ENCODE measurements around the gene FRMD5.

The FRMD5 gene

GRCh38 chr15:44087578-44088465 lies 107.2 kb downstream of the FRMD5 start:
- H3K4me3 Mint-ChIP-seq = no peak overlapping the region
- DNase-seq (ENCODE audit: low spot score in 2 of 2) = no peak
- H3K27ac Mint-ChIP-seq = no peak overlapping the region
- no peaks in the 10 kb centered on the region for H3K36me3 Mint-ChIP-seq
- H3K9me3 Mint-ChIP-seq = no peaks in the 10 kb centered on the region
- no peaks in the 10 kb centered on the region for H3K4me1 Mint-ChIP-seq
- no peak for ATAC-seq

GRCh38 chr15:44084770-44085169 lies 110.3 kb downstream of the FRMD5 start:
- ATAC-seq (no peak), DNase-seq (ENCODE audit: low spot score in 2 of 2) (no peak)
- H3K4me1 Mint-ChIP-seq = no peaks in the 10 kb centered on the region
- no peak overlapping the region for H3K4me3 Mint-ChIP-seq
- no peaks in the 10 kb centered on the region for H3K9me3 Mint-ChIP-seq
- no peaks in the 10 kb centered on the region for H3K36me3 Mint-ChIP-seq
- H3K27ac Mint-ChIP-seq = no peak overlapping the region

- DNase-seq (ENCODE audit: low spot score in 2 of 2) (no peak), ATAC-seq (no peak)
- H3K9me3 Mint-ChIP-seq = no peaks in the 10 kb centered on the region
- no peak overlapping the region for H3K27ac Mint-ChIP-seq
- H3K4me1 Mint-ChIP-seq = no peaks in the 10 kb centered on the region
- no peaks in the 10 kb centered on the region for H3K36me3 Mint-ChIP-seq
- H3K4me3 Mint-ChIP-seq = no peak overlapping the region
Observed at GRCh38 chr15:44084171-44084570, 110.9 kb downstream of the FRMD5 start.

GRCh38 chr15:44082558-44083157 lies 112.4 kb downstream of the FRMD5 start:
- Mint-ChIP-seq H3K9me3 (no peaks in the 10 kb centered on the region), H3K36me3 (no peaks in the 10 kb centered on the region), H3K4me3 (no peak overlapping the region), H3K4me1 (no peaks in the 10 kb centered on the region), H3K27ac (no peak overlapping the region)
- DNase-seq (ENCODE audit: low spot score in 2 of 2) (no peak), ATAC-seq (no peak)

- DNase-seq (ENCODE audit: low spot score in 2 of 2) (no peak), ATAC-seq (no peak)
- Mint-ChIP-seq H3K27ac (no peak overlapping the region), H3K4me3 (no peak overlapping the region), H3K4me1 (no peaks in the 10 kb centered on the region), H3K9me3 (no peaks in the 10 kb centered on the region), H3K36me3 (no peaks in the 10 kb centered on the region)
Observed at GRCh38 chr15:44081026-44082013, 113.8 kb downstream of the FRMD5 start.

GRCh38 chr15:44075535-44075934 lies 119.5 kb downstream of the FRMD5 start:
- Mint-ChIP-seq H3K36me3 (no peaks in the 10 kb centered on the region), H3K4me1 (no peaks in the 10 kb centered on the region), H3K9me3 (no peaks in the 10 kb centered on the region), H3K27ac (no peak overlapping the region), H3K4me3 (no peak overlapping the region)
- DNase-seq (ENCODE audit: low spot score in 2 of 2) (no peak), ATAC-seq (no peak)

GRCh38 chr15:44069489-44069888 lies 125.6 kb downstream of the FRMD5 start:
- no peak overlapping the region for H3K27ac Mint-ChIP-seq
- ATAC-seq = no peak
- no peaks in the 10 kb centered on the region for H3K9me3 Mint-ChIP-seq
- H3K4me3 Mint-ChIP-seq = no peak overlapping the region
- no peak for DNase-seq (ENCODE audit: low spot score in 2 of 2)
- peaks cover 6% of the 10 kb centered on the region for H3K4me1 Mint-ChIP-seq
- H3K36me3 Mint-ChIP-seq = no peaks in the 10 kb centered on the region

- peaks cover 6% of the 10 kb centered on the region for H3K4me1 Mint-ChIP-seq
- no peak overlapping the region for H3K4me3 Mint-ChIP-seq
- DNase-seq (ENCODE audit: low spot score in 2 of 2) (no peak), ATAC-seq (no peak)
- no peaks in the 10 kb centered on the region for H3K36me3 Mint-ChIP-seq
- no peak overlapping the region for H3K27ac Mint-ChIP-seq
- no peaks in the 10 kb centered on the region for H3K9me3 Mint-ChIP-seq
Observed at GRCh38 chr15:44068347-44068746, 126.7 kb downstream of the FRMD5 start.

GRCh38 chr15:44066211-44066827 lies 128.8 kb downstream of the FRMD5 start:
- H3K36me3 Mint-ChIP-seq = no peaks in the 10 kb centered on the region
- H3K9me3 Mint-ChIP-seq = no peaks in the 10 kb centered on the region
- peaks cover 6% of the 10 kb centered on the region for H3K4me1 Mint-ChIP-seq
- peak; percentile 50 to 67 for DNase-seq (ENCODE audit: low spot score in 2 of 2)
- H3K27ac Mint-ChIP-seq = no peak overlapping the region
- H3K4me3 Mint-ChIP-seq = no peak overlapping the region
- ATAC-seq = peak; percentile 52

GRCh38 chr15:44064706-44065105 lies 130.4 kb downstream of the FRMD5 start:
- no peaks in the 10 kb centered on the region for H3K9me3 Mint-ChIP-seq
- no peak overlapping the region for H3K4me3 Mint-ChIP-seq
- no peak for ATAC-seq
- peaks cover 6% of the 10 kb centered on the region for H3K4me1 Mint-ChIP-seq
- H3K27ac Mint-ChIP-seq = no peak overlapping the region
- DNase-seq (ENCODE audit: low spot score in 2 of 2) = no peak
- no peaks in the 10 kb centered on the region for H3K36me3 Mint-ChIP-seq

GRCh38 chr15:44058126-44058525 lies 136.9 kb downstream of the FRMD5 start:
- Mint-ChIP-seq H3K4me3 (no peak overlapping the region), H3K9me3 (no peaks in the 10 kb centered on the region), H3K4me1 (no peaks in the 10 kb centered on the region), H3K36me3 (no peaks in the 10 kb centered on the region), H3K27ac (no peak overlapping the region)
- DNase-seq (ENCODE audit: low spot score in 2 of 2) = no peak
- ATAC-seq = no peak

GRCh38 chr15:44045661-44046060 lies 149.4 kb downstream of the FRMD5 start:
- no peak for ATAC-seq
- Mint-ChIP-seq H3K36me3 (no peaks in the 10 kb centered on the region), H3K4me1 (no peaks in the 10 kb centered on the region), H3K27ac (no peak overlapping the region), H3K9me3 (no peaks in the 10 kb centered on the region), H3K4me3 (no peak overlapping the region)
- DNase-seq (ENCODE audit: low spot score in 2 of 2) = no peak

- Mint-ChIP-seq H3K4me3 (no peak overlapping the region), H3K9me3 (no peaks in the 10 kb centered on the region), H3K27ac (no peak overlapping the region), H3K36me3 (no peaks in the 10 kb centered on the region), H3K4me1 (no peaks in the 10 kb centered on the region)
- DNase-seq (ENCODE audit: low spot score in 2 of 2) (no peak), ATAC-seq (no peak)
Observed at GRCh38 chr15:44045217-44045616, 149.9 kb downstream of the FRMD5 start.

- Mint-ChIP-seq H3K4me1 (no peaks in the 10 kb centered on the region), H3K36me3 (no peaks in the 10 kb centered on the region), H3K9me3 (no peaks in the 10 kb centered on the region), H3K27ac (no peak overlapping the region), H3K4me3 (no peak overlapping the region)
- DNase-seq (ENCODE audit: low spot score in 2 of 2) (no peak), ATAC-seq (no peak)
Observed at GRCh38 chr15:44038755-44039191, 156.3 kb downstream of the FRMD5 start.
